Choroid plexus epithelial cell (primary cell): Measurements from ENCODE around the gene OPCML.

Experiments used
- DNase-seq: peaks from one replicate; pipeline ENCODE4 v3.0.0-alpha.2; 2010; ENCODE audit warnings: low read depth
- H3K4me3 ChIP-seq: 2 replicates; pipeline ENCODE4 v1.5.1; 2011; ENCODE audit warnings: low read depth, mild to moderate bottlenecking, control low read depth, low read length, moderate library complexity
- CTCF ChIP-seq: conservative IDR thresholded peaks from 2 replicates; pipeline ENCODE4 v1.5.1; 2011; ENCODE audit warnings: low read depth, mild to moderate bottlenecking, control low read depth, inconsistent platforms, low read length, moderate library complexity

OPCML gene

GRCh38 chr11:133500435-133500834 is 31.9 kb downstream of the OPCML start:
- DNase-seq = no peak
- TF ChIP-seq CTCF = no peak

GRCh38 chr11:133498969-133499368 is 33.3 kb downstream of the OPCML start:
- no peak for TF ChIP-seq CTCF
- DNase-seq = no peak
- no peak overlapping the region for H3K4me3 ChIP-seq

More at GRCh38 chr11:133500435-133500834, 31.9 kb downstream of the OPCML start:
- no peak overlapping the region for H3K4me3 ChIP-seq

GRCh38 chr11:133497477-133498140 is 34.7 kb downstream of the OPCML start:
- no peak for DNase-seq
- no peak overlapping the region for H3K4me3 ChIP-seq
- TF ChIP-seq CTCF = no peak

DNA sequence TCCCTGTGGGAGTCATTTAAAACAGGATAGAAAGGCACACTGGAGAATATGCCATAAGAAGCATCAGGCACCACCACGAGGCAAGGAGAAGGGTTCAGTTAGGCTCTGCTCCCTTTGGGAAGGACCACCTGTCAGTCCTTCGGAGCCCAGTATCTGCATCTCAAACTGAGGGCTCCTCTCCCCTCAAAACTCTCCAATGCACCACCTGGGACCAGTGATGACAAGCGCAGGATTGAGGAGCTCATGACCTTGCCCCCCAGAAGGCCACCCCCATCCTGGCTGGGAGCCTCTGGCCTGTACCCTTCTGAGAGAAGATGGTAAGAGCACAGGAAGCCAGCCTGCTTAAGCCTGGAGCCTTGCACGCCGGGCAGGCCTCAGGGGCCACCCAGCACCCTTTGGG is 39.4 kb downstream of the OPCML start:
- no peak for DNase-seq
- H3K4me3 ChIP-seq = no peak overlapping the region
- TF ChIP-seq CTCF = no peak

DNA sequence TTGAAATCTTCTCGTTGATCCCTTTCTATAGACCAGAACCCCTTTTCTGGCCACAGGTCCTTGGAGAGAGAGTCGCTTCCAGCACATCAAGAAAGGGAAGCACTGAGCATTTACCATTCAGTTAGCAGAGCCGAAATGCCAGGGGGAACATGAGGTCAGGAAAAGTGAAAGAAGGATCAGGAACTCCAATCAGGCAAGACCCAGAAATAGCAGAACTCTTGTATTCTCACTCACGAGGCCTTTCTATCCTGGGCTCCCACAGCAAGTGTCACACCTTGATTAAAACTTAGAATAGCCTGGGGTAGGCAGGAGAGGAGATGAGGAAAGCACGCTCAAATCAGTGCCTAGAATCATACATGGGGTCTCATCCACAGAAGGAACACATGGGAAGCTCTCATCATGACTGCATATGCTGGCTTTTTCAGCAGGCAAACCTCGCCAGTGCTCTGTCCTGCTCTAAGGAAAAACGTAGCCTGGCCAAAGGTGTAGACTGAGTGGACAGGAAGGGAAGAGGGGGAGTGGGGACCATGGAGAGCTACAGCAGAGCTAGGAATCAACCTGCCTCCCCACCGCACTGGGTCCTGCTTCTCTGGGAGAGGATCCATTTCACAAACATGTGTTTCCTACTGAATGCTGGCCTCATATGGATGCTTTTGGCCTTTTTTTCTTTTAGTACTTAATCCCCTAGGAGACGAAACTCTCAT is 40.5 kb downstream of the OPCML start:
- no peak for TF ChIP-seq CTCF
- DNase-seq = no peak
- H3K4me3 ChIP-seq = no peak overlapping the region

DNA sequence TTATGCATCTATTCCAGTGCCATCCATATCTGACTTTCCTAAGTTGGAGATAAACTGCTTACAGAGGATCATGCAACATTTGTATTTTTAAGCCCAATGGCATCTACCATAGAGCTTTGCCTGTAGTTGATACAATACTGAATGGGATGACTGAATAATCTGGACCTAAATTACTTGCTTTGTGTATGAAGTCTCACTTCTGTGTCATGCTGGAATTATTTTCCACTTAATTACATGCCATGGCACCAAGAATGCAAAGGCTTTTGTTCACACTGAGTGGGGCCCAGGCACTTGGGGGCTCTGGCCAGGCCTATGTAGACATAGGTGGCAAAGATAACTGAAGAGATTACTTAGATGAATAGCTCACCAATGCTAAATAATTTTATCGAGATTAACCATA is 51.6 kb downstream of the OPCML start:
- no peak for TF ChIP-seq CTCF
- no peak overlapping the region for H3K4me3 ChIP-seq

GRCh38 chr11:133479209-133479608 is 53.1 kb downstream of the OPCML start:
- DNase-seq = no peak

More for the DNA sequence above, 51.6 kb downstream of the OPCML start:
- DNase-seq = no peak

More at GRCh38 chr11:133479209-133479608, 53.1 kb downstream of the OPCML start:
- TF ChIP-seq CTCF = no peak
- no peak overlapping the region for H3K4me3 ChIP-seq
